AG09319 (cell line): ENCODE data around the gene DUSP21.

Source experiments
- DNase-seq: peaks from one replicate; pipeline ENCODE4 v3.0.0-alpha.2; 2010; ENCODE audit warnings: low read depth; ENCODE audit errors: extremely low read depth
- CTCF ChIP-seq: IDR thresholded peaks from 2 replicates; pipeline ENCODE4 v1.5.1; 2011; ENCODE audit warnings: low read depth, mild to moderate bottlenecking, inconsistent platforms, low read length, moderate library complexity

The DUSP21 gene

GRCh38 chrX:44891642-44892041 is 47.8 kb downstream of the DUSP21 start:
- DNase-seq: no peak
- TF ChIP-seq CTCF: no peak
